ENCODE data around the gene CRADD.

DNA sequence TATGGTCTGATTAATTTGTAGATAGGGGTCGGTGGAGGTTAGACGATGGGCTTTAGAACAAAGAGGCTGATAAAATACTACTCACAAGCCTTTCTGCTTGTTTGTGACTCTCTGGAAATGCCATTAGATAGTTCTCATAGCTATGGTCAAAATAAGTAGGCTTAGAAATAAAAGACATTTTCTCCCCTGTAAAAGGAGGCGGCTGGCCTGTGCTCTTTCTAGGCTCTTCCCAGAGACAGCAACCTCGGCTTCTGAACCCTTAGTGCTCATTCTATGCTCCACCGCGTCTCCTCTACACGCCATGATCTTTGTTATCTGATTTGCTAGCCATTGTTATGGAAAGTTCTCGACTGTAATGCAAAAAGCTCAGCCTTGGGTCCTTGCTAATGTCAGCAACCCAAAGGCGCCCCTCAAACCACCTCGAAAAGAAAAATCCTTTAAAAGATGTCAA lies 64.5 kb downstream of the CRADD start:
- no peak for TF ChIP-seq POLR2AphosphoS5 (IDR thresholded peaks at IDR 0.05; ENCODE audit: low read depth)
- TF ChIP-seq, protein P1, sequence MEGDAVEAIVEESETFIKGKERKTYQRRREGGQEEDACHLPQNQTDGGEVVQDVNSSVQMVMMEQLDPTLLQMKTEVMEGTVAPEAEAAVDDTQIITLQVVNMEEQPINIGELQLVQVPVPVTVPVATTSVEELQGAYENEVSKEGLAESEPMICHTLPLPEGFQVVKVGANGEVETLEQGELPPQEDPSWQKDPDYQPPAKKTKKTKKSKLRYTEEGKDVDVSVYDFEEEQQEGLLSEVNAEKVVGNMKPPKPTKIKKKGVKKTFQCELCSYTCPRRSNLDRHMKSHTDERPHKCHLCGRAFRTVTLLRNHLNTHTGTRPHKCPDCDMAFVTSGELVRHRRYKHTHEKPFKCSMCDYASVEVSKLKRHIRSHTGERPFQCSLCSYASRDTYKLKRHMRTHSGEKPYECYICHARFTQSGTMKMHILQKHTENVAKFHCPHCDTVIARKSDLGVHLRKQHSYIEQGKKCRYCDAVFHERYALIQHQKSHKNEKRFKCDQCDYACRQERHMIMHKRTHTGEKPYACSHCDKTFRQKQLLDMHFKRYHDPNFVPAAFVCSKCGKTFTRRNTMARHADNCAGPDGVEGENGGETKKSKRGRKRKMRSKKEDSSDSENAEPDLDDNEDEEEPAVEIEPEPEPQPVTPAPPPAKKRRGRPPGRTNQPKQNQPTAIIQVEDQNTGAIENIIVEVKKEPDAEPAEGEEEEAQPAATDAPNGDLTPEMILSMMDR (IDR thresholded peaks at IDR 0.05; ENCODE audit: insufficient read depth, low read length): no peak
- TF ChIP-seq, protein P2, sequence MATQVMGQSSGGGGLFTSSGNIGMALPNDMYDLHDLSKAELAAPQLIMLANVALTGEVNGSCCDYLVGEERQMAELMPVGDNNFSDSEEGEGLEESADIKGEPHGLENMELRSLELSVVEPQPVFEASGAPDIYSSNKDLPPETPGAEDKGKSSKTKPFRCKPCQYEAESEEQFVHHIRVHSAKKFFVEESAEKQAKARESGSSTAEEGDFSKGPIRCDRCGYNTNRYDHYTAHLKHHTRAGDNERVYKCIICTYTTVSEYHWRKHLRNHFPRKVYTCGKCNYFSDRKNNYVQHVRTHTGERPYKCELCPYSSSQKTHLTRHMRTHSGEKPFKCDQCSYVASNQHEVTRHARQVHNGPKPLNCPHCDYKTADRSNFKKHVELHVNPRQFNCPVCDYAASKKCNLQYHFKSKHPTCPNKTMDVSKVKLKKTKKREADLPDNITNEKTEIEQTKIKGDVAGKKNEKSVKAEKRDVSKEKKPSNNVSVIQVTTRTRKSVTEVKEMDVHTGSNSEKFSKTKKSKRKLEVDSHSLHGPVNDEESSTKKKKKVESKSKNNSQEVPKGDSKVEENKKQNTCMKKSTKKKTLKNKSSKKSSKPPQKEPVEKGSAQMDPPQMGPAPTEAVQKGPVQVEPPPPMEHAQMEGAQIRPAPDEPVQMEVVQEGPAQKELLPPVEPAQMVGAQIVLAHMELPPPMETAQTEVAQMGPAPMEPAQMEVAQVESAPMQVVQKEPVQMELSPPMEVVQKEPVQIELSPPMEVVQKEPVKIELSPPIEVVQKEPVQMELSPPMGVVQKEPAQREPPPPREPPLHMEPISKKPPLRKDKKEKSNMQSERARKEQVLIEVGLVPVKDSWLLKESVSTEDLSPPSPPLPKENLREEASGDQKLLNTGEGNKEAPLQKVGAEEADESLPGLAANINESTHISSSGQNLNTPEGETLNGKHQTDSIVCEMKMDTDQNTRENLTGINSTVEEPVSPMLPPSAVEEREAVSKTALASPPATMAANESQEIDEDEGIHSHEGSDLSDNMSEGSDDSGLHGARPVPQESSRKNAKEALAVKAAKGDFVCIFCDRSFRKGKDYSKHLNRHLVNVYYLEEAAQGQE (IDR thresholded peaks at IDR 0.05; ENCODE audit: insufficient replicate concordance, low read depth): no peak
